Left lung (tissue), 10 donors: ENCODE measurements around the gene BANP. TPM values are rescaled to one million over a fixed set of nuclear protein-coding genes. Genes with fewer than 3 reads are reported as not detected.
"Not testable (repeated sequence)": the region's sequence is repeated elsewhere in the genome, so short reads cannot be mapped to it uniquely, and the experiment has no call there.

Source experiments
- ATAC-seq: fragments of 200-7000 bp; cut with Tn5 transposase; one replicate; pipeline ENCODE4 v1.9.1; 2020; ENCODE audit warnings: moderate library complexity
- DNase-seq, 4 donors: peaks; one replicate each; pipeline ENCODE4 v3.0.0-alpha.2; 2013 to 2020
- H3K27ac ChIP-seq, 2 donors: fragments of 200-600 bp; sonication (generic) in 1 of 2; one replicate each; pipeline versions ENCODE4 v1.5.0 to v1.8.0; 2020 to 2021
- H3K27me3 ChIP-seq, 2 donors: fragments of 200-600 bp; sonication (generic) in 1 of 2; one replicate each; pipeline versions ENCODE4 v1.5.0 to v1.8.0; 2020 to 2021
- H3K36me3 ChIP-seq, 2 donors: fragments of 200-600 bp; sonication (generic) in 1 of 2; one replicate each; pipeline versions ENCODE4 v1.5.0 to v1.8.0; 2020 to 2021
- H3K4me1 ChIP-seq, 2 donors: fragments of 200-600 bp; one replicate each; pipeline ENCODE4 v1.8.0; 2021
- H3K4me3 ChIP-seq, 2 donors: fragments of 200-600 bp; sonication (generic) in 1 of 2; one replicate each; pipeline versions ENCODE4 v1.5.0 to v1.8.0; 2020 to 2021; ENCODE audit warnings: mild to moderate bottlenecking in 1 of 2
- H3K9me3 ChIP-seq, 2 donors: fragments of 200-600 bp; sonication (generic) in 1 of 2; one replicate each; pipeline versions ENCODE4 v1.5.0 to v1.8.0; 2020 to 2021
- intact Hi-C, 2 donors: fragments of 100-400 bp; cut with DNase I; formaldehyde crosslinking; loops; one replicate each; pipeline versions ENCODE4 v1.11.2 to v1.14.2; 2022
- polyA plus RNA-seq, 6 donors: library from polyadenylated mRNA; unstranded; fragments of 120-200 nt; gene quantifications; one replicate each; pipeline ENCODE4 v1.2.1, GENCODE V29; 2013; ENCODE audit not compliant: insufficient read length in 6 of 6
- total RNA-seq, 2 donors: library from RNA; stranded (reverse); fragmentation: NEBNext Ultra II Directional; extraction: Animal tissue kit (Norgen Biotek cat#: 25700); gene quantifications; one replicate each; pipeline ENCODE4 v1.2.1, GENCODE V29; 2021
- TF ChIP-seq, protein P1 (sequence below), 2 donors: fragments of 200-600 bp; sonication (generic) in 1 of 2; IDR thresholded peaks; one replicate each; pipeline versions ENCODE4 v1.5.0 to v1.8.0; 2021; ENCODE audit warnings: antibody characterized with exemption in 2 of 2
- donor health status: DM: no; HTN: yes; CAD: no.
- donor health status: DM: no; HTN: no; CAD: no.

The BANP gene
- total and polyA plus RNA-seq, 8 donors: 19.3 to 35.9 (median 23.8) TPM

- Histone ChIP-seq H3K27ac (no peak overlapping the region), H3K27me3 (no peaks in the 10 kb centered on the region), H3K9me3 (peaks cover 0 to 18% of the 10 kb centered on the region in 2 donors), H3K4me1 (no peaks in the 10 kb centered on the region), H3K36me3 (peaks cover 0 to 29% of the 10 kb centered on the region in 2 donors), H3K4me3 (no peak overlapping the region)
- no peak for DNase-seq
- TF ChIP-seq, protein P1, sequence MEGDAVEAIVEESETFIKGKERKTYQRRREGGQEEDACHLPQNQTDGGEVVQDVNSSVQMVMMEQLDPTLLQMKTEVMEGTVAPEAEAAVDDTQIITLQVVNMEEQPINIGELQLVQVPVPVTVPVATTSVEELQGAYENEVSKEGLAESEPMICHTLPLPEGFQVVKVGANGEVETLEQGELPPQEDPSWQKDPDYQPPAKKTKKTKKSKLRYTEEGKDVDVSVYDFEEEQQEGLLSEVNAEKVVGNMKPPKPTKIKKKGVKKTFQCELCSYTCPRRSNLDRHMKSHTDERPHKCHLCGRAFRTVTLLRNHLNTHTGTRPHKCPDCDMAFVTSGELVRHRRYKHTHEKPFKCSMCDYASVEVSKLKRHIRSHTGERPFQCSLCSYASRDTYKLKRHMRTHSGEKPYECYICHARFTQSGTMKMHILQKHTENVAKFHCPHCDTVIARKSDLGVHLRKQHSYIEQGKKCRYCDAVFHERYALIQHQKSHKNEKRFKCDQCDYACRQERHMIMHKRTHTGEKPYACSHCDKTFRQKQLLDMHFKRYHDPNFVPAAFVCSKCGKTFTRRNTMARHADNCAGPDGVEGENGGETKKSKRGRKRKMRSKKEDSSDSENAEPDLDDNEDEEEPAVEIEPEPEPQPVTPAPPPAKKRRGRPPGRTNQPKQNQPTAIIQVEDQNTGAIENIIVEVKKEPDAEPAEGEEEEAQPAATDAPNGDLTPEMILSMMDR (IDR thresholded peaks at IDR 0.05): no peak
- ATAC-seq: no peak
- intact Hi-C loops: no loop called here
Measured at GRCh38 chr16:87974178-87974577, 22.9 kb downstream of the BANP start.

DNA sequence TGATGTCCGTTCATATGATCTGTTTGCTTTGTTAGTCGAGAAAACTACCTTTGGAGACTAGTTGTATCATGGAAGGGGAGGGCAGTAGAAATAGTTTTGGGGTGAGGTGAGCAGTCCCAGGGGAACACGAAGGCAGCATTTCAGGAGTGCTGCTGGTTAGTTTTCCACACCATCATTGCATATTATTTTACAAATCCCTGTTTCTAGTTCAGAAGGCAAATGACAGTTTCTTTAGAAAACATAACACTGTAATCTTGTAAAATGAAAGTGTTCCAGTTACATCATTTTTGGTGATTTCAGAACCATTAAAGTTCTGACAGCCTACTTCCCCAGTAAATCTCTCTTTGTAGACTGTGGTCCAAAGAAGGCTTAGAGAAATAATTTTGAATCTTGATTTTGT, 25.4 kb downstream of the BANP start:
- Histone ChIP-seq H3K27me3 (no peaks in the 10 kb centered on the region), H3K4me3 (no peak overlapping the region), H3K27ac (no peak overlapping the region), H3K4me1 (no peaks in the 10 kb centered on the region), H3K36me3 (peaks cover 0 to 36% of the 10 kb centered on the region in 2 donors), H3K9me3 (peaks cover 0 to 9% of the 10 kb centered on the region in 2 donors)
- TF ChIP-seq, protein P1 (IDR thresholded peaks at IDR 0.05): no peak
- DNase-seq: no peak
- intact Hi-C loops: no loop called here
- ATAC-seq: no peak

DNA sequence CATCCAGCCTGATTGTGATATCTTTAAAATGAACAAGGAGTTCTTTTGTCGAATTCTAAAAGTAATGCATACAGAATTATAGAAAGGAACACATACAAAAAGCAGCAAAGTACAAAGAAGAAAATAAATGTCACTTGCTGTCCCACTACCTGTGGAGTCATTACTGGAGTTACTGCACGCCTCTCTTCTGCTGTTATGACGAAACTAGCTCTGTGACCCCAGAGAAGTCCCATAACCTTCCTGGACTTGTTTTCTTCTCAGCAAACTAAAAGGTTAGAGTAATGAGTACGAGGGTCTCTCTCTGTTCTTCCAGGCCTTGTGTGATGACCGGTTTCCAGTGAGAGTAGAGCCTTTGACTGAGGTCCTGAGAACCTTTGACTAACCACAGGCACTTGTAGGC, 26.9 kb downstream of the BANP start:
- DNase-seq: no peak
- Histone ChIP-seq H3K4me3 (no peak overlapping the region), H3K27ac (no peak overlapping the region), H3K27me3 (no peaks in the 10 kb centered on the region), H3K4me1 (no peaks in the 10 kb centered on the region), H3K9me3 (no peaks in the 10 kb centered on the region), H3K36me3 (peaks cover 0 to 48% of the 10 kb centered on the region in 2 donors)
- TF ChIP-seq, protein P1 (IDR thresholded peaks at IDR 0.05): no peak
- ATAC-seq: no peak
- intact Hi-C loops: no loop called here

DNA sequence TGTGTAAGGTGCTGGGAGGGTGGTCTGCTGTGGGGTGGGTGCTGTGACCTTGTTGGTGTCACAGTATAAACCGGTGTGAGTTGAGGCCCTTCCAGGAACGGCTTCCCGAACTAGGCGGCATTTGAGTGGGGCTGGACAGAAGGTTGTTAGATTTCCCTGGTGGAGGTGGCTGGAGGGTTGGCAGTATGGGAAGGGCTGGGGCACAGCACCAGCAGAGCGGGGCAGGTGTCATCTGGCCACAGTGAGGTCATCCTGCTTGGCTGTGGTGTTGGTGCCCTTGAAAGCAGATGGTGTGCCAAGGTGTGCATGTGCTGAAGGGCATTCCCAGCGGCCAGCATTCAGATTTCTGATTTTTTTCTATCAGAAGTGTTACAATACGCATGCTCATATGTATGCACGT, 28.1 kb downstream of the BANP start:
- H3K27me3 ChIP-seq: no peaks in the 10 kb centered on the region
- TF ChIP-seq, protein P1 (IDR thresholded peaks at IDR 0.05): no peak
- no peak for DNase-seq
- intact Hi-C loops: no loop called here
- ATAC-seq: no peak
- no peaks in the 10 kb centered on the region for H3K9me3 ChIP-seq
- peaks cover 0 to 51% of the 10 kb centered on the region in 2 donors for H3K36me3 ChIP-seq
- H3K27ac ChIP-seq: no peak overlapping the region
- H3K4me1 ChIP-seq: peaks cover 0 to 6% of the 10 kb centered on the region in 2 donors
- no peak overlapping the region for H3K4me3 ChIP-seq

- H3K27ac ChIP-seq, H3K27me3 ChIP-seq, H3K4me1 ChIP-seq, H3K9me3 ChIP-seq, ATAC-seq, H3K4me3 ChIP-seq, intact Hi-C loops, DNase-seq: not testable (repeated sequence)
- peaks cover 0 to 55% of the 10 kb centered on the region in 2 donors for H3K36me3 ChIP-seq
Measured at GRCh38 chr16:87979911-87980630, 28.8 kb downstream of the BANP start.

- intact Hi-C loops: not testable (repeated sequence)
Measured at GRCh38 chr16:87981376-87981775, 30.1 kb downstream of the BANP start.

More at GRCh38 chr16:87981376-87981775, 30.1 kb downstream of the BANP start:
- not testable (repeated sequence) for H3K4me1 ChIP-seq, H3K9me3 ChIP-seq, ATAC-seq, H3K4me3 ChIP-seq, DNase-seq, H3K27me3 ChIP-seq, H3K27ac ChIP-seq
- peaks cover 0 to 65% of the 10 kb centered on the region in 2 donors for H3K36me3 ChIP-seq
